Measurements from ENCODE around the gene TNIP2.

- TF ChIP-seq POLR2A (IDR thresholded peaks at IDR 0.05; ENCODE audit: low read depth, low read length) (no peak), POLR2AphosphoS5 (IDR thresholded peaks at IDR 0.05; ENCODE audit: low read depth, low read length) (no peak; the same call in 1 of the 2 replicates), TAF1 (IDR thresholded peaks at IDR 0.05; ENCODE audit: borderline replicate concordance, low read depth, low read length) (no peak)
These were observed 34.1 kb downstream of the TNIP2 start for GRCh38 chr4:2722033-2722432.

Data from GM12892 (cell line).